Upper lobe of left lung (tissue), 6 donors: ENCODE measurements around the gene ATP6V0E1. TPM values are rescaled to one million over a fixed set of nuclear protein-coding genes. Genes with fewer than 3 reads are reported as not detected.
A peak's percentile ranks its signal among the peaks of the same experiment; 100 is the strongest.

Source experiments
- ATAC-seq, 2 donors: fragments of 200-7000 bp; cut with Tn5 transposase; one replicate each; pipeline ENCODE4 v1.9.1; 2022; ENCODE audit warnings: mild to moderate bottlenecking in 2 of 2, moderate library complexity in 2 of 2; ENCODE audit not compliant: low FRiP score in 2 of 2
- DNase-seq, 2 donors: peaks; one replicate each; pipeline ENCODE4 v3.0.0-alpha.2; 2019 to 2020
- H3K27ac ChIP-seq, 4 donors: fragments of 200-600 bp; sonication (generic); one replicate each; pipeline ENCODE4 v1.5.1; 2016 to 2019
- H3K27me3 ChIP-seq, 4 donors: fragments of 200-600 bp; sonication (generic); one replicate each; pipeline ENCODE4 v1.5.1; 2017 to 2019
- H3K36me3 ChIP-seq, 4 donors: fragments of 200-600 bp; sonication (generic); one replicate each; pipeline ENCODE4 v1.5.1; 2016 to 2019
- H3K4me1 ChIP-seq, 4 donors: fragments of 200-600 bp; sonication (generic); one replicate each; pipeline ENCODE4 v1.5.1; 2018 to 2019
- H3K4me3 ChIP-seq, 4 donors: fragments of 200-600 bp; sonication (generic); one replicate each; pipeline ENCODE4 v1.5.1; 2017 to 2019; ENCODE audit warnings: mild to moderate bottlenecking in 2 of 4, moderate library complexity in 1 of 4
- H3K9me3 ChIP-seq, 4 donors: fragments of 200-600 bp; sonication (generic); one replicate each; pipeline ENCODE4 v1.5.1; 2018 to 2019
- CTCF ChIP-seq, 6 experiments: fragments of 450-650 bp in 4 of 6; fragments of 200-600 bp in 2 of 6; sonication (generic) in 2 of 6; IDR thresholded peaks; one replicate each; pipeline ENCODE4 v1.5.1; 2016 to 2019; ENCODE audit warnings: antibody characterized with exemption in 6 of 6
- EP300 ChIP-seq, 4 donors: sonication (generic); formaldehyde crosslinking; IDR thresholded peaks; one replicate each; pipeline ENCODE4 v1.5.1; 2017; ENCODE audit warnings: antibody characterized with exemption in 4 of 4, control low read depth in 2 of 4
- POLR2A ChIP-seq, 4 donors: fragments of 450-650 bp; IDR thresholded peaks; one replicate each; pipeline ENCODE4 v1.5.1; 2016 to 2017; ENCODE audit warnings: antibody characterized with exemption in 4 of 4, mild to moderate bottlenecking in 2 of 4
- POLR2AphosphoS5 ChIP-seq, 2 donors: sonication (generic); formaldehyde crosslinking; IDR thresholded peaks; one replicate each; pipeline ENCODE4 v1.5.1; 2017; ENCODE audit warnings: antibody characterized with exemption in 2 of 2
- WGBS, 2 donors: methylation state at CpG; one replicate each; pipeline ENCODE4 v1.1.5; 2017 to 2018; 5-methylcytosine and 5-hydroxymethylcytosine counted together
- total RNA-seq, 6 donors: library from RNA; depleted of rRNA in 4 of 6; stranded (reverse); fragments of >200 nt in 4 of 6; gene quantifications; one replicate each; pipeline versions ENCODE4 v1.1.0 to v1.2.1, GENCODE V29; 2016 to 2021
- donor health status: DM: no; HTN: no; CAD: no; lungs with moderate emphysema.
- donor health status: DM: no; HTN: yes; CAD: no; lungs with severe emphysema.

Gene ATP6V0E1
- total RNA-seq, 6 donors from 2014 or later: 58.7 to 317 (median 198) TPM

GRCh38 chr5:172949426-172949825, 34.1 kb upstream of the ATP6V0E1 start:
- no peaks in the 10 kb centered on the region for H3K9me3 ChIP-seq
- no peaks in the 10 kb centered on the region for H3K27me3 ChIP-seq
- ATAC-seq (no peak), DNase-seq (no peak)
- TF ChIP-seq EP300 (IDR thresholded peaks at IDR 0.05) (no peak), POLR2AphosphoS5 (IDR thresholded peaks at IDR 0.05) (no peak), POLR2A (IDR thresholded peaks at IDR 0.05) (no peak), CTCF (IDR thresholded peaks at IDR 0.05) (no peak)
- no peak overlapping the region for H3K4me3 ChIP-seq
- H3K36me3 ChIP-seq: peaks cover 2 to 73% (median 38%) of the 10 kb centered on the region in 4 donors
- WGBS, 2 donors: 83 to 90% methylated on average over 2 to 3 of the region's 3 CpGs
- peaks cover 0 to 4% (median 1%) of the 10 kb centered on the region in 4 donors for H3K4me1 ChIP-seq
- no peak overlapping the region for H3K27ac ChIP-seq

- Histone ChIP-seq H3K4me1 (peaks cover 0 to 4% (median under 1%) of the 10 kb centered on the region in 4 donors), H3K27me3 (no peaks in the 10 kb centered on the region), H3K27ac (no peak overlapping the region), H3K4me3 (no peak overlapping the region), H3K36me3 (peaks cover 2 to 64% (median 33%) of the 10 kb centered on the region in 4 donors), H3K9me3 (no peaks in the 10 kb centered on the region)
- WGBS, 2 donors: 90 to 96% methylated on average over 9 to 12 of the region's 12 CpGs
- ATAC-seq (no peak), DNase-seq (no peak)
- TF ChIP-seq EP300 (IDR thresholded peaks at IDR 0.05): no peak
Measured at GRCh38 chr5:172950176-172950965, 33.2 kb upstream of the ATP6V0E1 start.

- peak overlapping the region in 3 of 4 donors; percentile 5 to 55 (median 43) for H3K27ac ChIP-seq
- no peak overlapping the region for H3K4me3 ChIP-seq
- peak in 1 of 2 donors; percentile 31 for ATAC-seq
- no peaks in the 10 kb centered on the region for H3K27me3 ChIP-seq
- no peak for TF ChIP-seq CTCF (IDR thresholded peaks at IDR 0.05)
- no peak for TF ChIP-seq POLR2AphosphoS5 (IDR thresholded peaks at IDR 0.05)
- no peak for TF ChIP-seq POLR2A (IDR thresholded peaks at IDR 0.05)
- TF ChIP-seq EP300 (IDR thresholded peaks at IDR 0.05): no peak
- no peaks in the 10 kb centered on the region for H3K9me3 ChIP-seq
- H3K4me1 ChIP-seq: peaks cover 0 to 7% (median 2%) of the 10 kb centered on the region in 4 donors
- H3K36me3 ChIP-seq: peaks cover 0 to 53% (median 27%) of the 10 kb centered on the region in 4 donors
- no peak for DNase-seq
- 76 to 77% methylated on average over 5 to 11 of the region's 11 CpGs for WGBS, 2 donors
Measured at GRCh38 chr5:172951371-172952033, 32.1 kb upstream of the ATP6V0E1 start.

- no peaks in the 10 kb centered on the region for H3K9me3 ChIP-seq
- H3K4me1 ChIP-seq: peaks cover 0 to 7% (median 2%) of the 10 kb centered on the region in 4 donors
- H3K36me3 ChIP-seq: peaks cover 0 to 48% (median 23%) of the 10 kb centered on the region in 4 donors
- TF ChIP-seq EP300 (IDR thresholded peaks at IDR 0.05): no peak
- TF ChIP-seq CTCF (IDR thresholded peaks at IDR 0.05): no peak
- TF ChIP-seq POLR2A (IDR thresholded peaks at IDR 0.05): no peak
- TF ChIP-seq POLR2AphosphoS5 (IDR thresholded peaks at IDR 0.05): no peak
- 65 to 68% methylated on average over 4 of the region's 4 CpGs for WGBS, 2 donors
- H3K27me3 ChIP-seq: no peaks in the 10 kb centered on the region
- DNase-seq (no peak), ATAC-seq (no peak)
- H3K4me3 ChIP-seq: no peak overlapping the region
- H3K27ac ChIP-seq: peak overlapping the region in 3 of 4 donors; percentile 5 to 55 (median 43)
Measured at GRCh38 chr5:172952034-172952511, 31.5 kb upstream of the ATP6V0E1 start.
